ENCODE measurements around the gene RASSF10. TPM values are rescaled to one million over a fixed set of nuclear protein-coding genes. Genes with fewer than 3 reads are reported as not detected.

RASSF10 gene
- polyA plus RNA-seq, 1 donor from 2014 or later = not detected

DNA sequence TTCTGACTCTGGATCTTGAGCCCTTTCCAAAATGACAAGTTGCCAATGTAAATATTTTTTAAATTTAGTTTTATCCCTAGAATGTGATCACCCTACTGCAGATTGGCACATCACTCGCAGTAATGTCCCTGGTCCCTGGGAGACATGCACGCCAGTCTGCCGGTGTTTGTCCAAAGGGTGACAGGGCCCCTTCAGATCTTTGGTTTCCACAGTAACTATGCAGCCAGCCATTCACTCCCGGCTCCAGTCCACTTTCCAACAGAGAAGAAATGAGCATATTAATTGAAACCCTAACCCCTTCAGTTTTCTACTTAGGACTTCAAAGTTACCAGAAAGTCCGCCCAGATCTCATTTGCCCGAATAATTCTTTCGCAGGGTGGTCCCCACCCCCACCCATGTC is 25.8 kb upstream of the RASSF10 start:
- no peak overlapping the region for H3K4me2 ChIP-seq (ENCODE audit: low read length)
- TF ChIP-seq POLR2AphosphoS5 (IDR thresholded peaks at IDR 0.05) (no peak), RAD21 (conservative IDR thresholded peaks at IDR 0.05) (no peak), TAF1 (IDR thresholded peaks at IDR 0.05; ENCODE audit: low read depth) (no peak), SMC3 (conservative IDR thresholded peaks at IDR 0.05; ENCODE audit: poor library complexity) (no peak), EP300 (conservative IDR thresholded peaks at IDR 0.05; ENCODE audit: poor library complexity, severe bottlenecking) (no peak), EZH2 (IDR thresholded peaks at IDR 0.05; ENCODE audit: borderline replicate concordance, insufficient read depth, low read length, poor library complexity, severe bottlenecking) (no peak), MXI1 (conservative IDR thresholded peaks at IDR 0.05; ENCODE audit: poor library complexity, severe bottlenecking) (no peak)
- TF ChIP-seq, protein P1, sequence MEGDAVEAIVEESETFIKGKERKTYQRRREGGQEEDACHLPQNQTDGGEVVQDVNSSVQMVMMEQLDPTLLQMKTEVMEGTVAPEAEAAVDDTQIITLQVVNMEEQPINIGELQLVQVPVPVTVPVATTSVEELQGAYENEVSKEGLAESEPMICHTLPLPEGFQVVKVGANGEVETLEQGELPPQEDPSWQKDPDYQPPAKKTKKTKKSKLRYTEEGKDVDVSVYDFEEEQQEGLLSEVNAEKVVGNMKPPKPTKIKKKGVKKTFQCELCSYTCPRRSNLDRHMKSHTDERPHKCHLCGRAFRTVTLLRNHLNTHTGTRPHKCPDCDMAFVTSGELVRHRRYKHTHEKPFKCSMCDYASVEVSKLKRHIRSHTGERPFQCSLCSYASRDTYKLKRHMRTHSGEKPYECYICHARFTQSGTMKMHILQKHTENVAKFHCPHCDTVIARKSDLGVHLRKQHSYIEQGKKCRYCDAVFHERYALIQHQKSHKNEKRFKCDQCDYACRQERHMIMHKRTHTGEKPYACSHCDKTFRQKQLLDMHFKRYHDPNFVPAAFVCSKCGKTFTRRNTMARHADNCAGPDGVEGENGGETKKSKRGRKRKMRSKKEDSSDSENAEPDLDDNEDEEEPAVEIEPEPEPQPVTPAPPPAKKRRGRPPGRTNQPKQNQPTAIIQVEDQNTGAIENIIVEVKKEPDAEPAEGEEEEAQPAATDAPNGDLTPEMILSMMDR (IDR thresholded peaks at IDR 0.05; ENCODE audit: poor library complexity, severe bottlenecking) = no peak
- TF ChIP-seq, protein P2, sequence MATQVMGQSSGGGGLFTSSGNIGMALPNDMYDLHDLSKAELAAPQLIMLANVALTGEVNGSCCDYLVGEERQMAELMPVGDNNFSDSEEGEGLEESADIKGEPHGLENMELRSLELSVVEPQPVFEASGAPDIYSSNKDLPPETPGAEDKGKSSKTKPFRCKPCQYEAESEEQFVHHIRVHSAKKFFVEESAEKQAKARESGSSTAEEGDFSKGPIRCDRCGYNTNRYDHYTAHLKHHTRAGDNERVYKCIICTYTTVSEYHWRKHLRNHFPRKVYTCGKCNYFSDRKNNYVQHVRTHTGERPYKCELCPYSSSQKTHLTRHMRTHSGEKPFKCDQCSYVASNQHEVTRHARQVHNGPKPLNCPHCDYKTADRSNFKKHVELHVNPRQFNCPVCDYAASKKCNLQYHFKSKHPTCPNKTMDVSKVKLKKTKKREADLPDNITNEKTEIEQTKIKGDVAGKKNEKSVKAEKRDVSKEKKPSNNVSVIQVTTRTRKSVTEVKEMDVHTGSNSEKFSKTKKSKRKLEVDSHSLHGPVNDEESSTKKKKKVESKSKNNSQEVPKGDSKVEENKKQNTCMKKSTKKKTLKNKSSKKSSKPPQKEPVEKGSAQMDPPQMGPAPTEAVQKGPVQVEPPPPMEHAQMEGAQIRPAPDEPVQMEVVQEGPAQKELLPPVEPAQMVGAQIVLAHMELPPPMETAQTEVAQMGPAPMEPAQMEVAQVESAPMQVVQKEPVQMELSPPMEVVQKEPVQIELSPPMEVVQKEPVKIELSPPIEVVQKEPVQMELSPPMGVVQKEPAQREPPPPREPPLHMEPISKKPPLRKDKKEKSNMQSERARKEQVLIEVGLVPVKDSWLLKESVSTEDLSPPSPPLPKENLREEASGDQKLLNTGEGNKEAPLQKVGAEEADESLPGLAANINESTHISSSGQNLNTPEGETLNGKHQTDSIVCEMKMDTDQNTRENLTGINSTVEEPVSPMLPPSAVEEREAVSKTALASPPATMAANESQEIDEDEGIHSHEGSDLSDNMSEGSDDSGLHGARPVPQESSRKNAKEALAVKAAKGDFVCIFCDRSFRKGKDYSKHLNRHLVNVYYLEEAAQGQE (IDR thresholded peaks at IDR 0.05; ENCODE audit: borderline replicate concordance) = no peak
- H3K9me2 ChIP-seq (ENCODE audit: insufficient read depth, low read length) = no peaks in the 10 kb centered on the region
- no peaks in the 10 kb centered on the region for H3K9me3 ChIP-seq (ENCODE audit: low read length)
- no peaks in the 10 kb centered on the region for H3F3A ChIP-seq (ENCODE audit: insufficient read depth, low read length, poor library complexity, severe bottlenecking)
- H3K27ac ChIP-seq (ENCODE audit: low read length) = no peak overlapping the region
- H3K27me3 ChIP-seq (ENCODE audit: insufficient read depth, low read depth, low read length) = no peaks in the 10 kb centered on the region
- no peak overlapping the region for H3K4me3 ChIP-seq (ENCODE audit: low read length)
- H4K20me1 ChIP-seq (ENCODE audit: insufficient read depth) = no peaks in the 10 kb centered on the region
- no peak overlapping the region for H2AFZ ChIP-seq (ENCODE audit: low read depth, low read length)
- no peak overlapping the region for H3K9ac ChIP-seq (ENCODE audit: low read length)
- no peaks in the 10 kb centered on the region for H3K79me2 ChIP-seq (replicated peaks; ENCODE audit: insufficient read depth, low read length)
- no peaks in the 10 kb centered on the region for H3K36me3 ChIP-seq (ENCODE audit: insufficient read depth, low read length)

DNA sequence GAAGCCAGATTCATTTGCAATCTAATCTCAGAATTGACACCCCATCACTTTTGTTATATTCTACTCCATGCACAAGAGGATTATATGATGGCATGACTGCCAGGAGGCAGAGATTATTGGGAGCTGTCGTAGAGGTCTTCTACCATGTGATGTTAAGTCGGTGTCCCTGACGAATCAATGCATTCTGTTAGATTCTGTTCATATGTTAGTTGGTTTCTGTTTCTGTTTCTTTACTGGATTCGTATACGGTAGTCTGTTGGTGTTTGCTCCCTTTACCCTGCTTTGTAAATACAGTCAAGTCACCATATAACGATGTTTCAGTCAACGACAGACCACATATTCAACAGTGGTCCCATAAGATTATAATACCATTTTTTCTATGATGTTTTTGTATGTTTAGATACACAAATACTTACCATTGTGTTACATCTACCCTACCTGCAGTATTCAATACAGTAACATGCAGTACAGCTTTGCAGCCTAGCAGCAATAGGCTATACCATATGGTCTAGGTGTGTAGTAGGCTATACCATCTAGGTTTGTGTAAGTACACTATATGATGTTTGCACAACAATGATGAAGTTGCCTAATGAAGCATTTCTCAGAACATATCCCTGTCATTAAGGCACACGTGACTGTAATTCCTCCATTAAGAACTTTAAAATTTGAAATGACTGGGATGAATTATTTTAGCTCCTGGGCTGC is 22.8 kb upstream of the RASSF10 start:
- TF ChIP-seq EZH2 (IDR thresholded peaks at IDR 0.05; ENCODE audit: borderline replicate concordance, insufficient read depth, low read length, poor library complexity, severe bottlenecking) (no peak), RAD21 (conservative IDR thresholded peaks at IDR 0.05) (no peak), MXI1 (conservative IDR thresholded peaks at IDR 0.05; ENCODE audit: poor library complexity, severe bottlenecking) (no peak), POLR2AphosphoS5 (IDR thresholded peaks at IDR 0.05) (no peak), TAF1 (IDR thresholded peaks at IDR 0.05; ENCODE audit: low read depth) (no peak)
- TF ChIP-seq, protein P2 (IDR thresholded peaks at IDR 0.05; ENCODE audit: borderline replicate concordance) = no peak
- Histone ChIP-seq H3K4me3 (ENCODE audit: low read length) (no peak overlapping the region), H3K4me2 (ENCODE audit: low read length) (no peak overlapping the region), H3K9me2 (ENCODE audit: insufficient read depth, low read length) (no peaks in the 10 kb centered on the region), H3K79me2 (replicated peaks; ENCODE audit: insufficient read depth, low read length) (no peaks in the 10 kb centered on the region), H3K9ac (ENCODE audit: low read length) (no peak overlapping the region), H3K9me3 (ENCODE audit: low read length) (no peaks in the 10 kb centered on the region), H2AFZ (ENCODE audit: low read depth, low read length) (no peak overlapping the region), H3K36me3 (ENCODE audit: insufficient read depth, low read length) (no peaks in the 10 kb centered on the region), H3K27ac (ENCODE audit: low read length) (no peak overlapping the region), H3K27me3 (ENCODE audit: insufficient read depth, low read depth, low read length) (no peaks in the 10 kb centered on the region), H3F3A (ENCODE audit: insufficient read depth, low read length, poor library complexity, severe bottlenecking) (no peaks in the 10 kb centered on the region), H4K20me1 (ENCODE audit: insufficient read depth) (no peaks in the 10 kb centered on the region)

Measured in neural cell (in vitro differentiated cells).